GM08714 (cell line): ENCODE results near the gene TPRG1.

ENCODE experiments used
- H3K4me3 ChIP-seq: fragments of 200-500 bp; sonication (Bioruptor generic); 2 replicates; pipeline ENCODE4 v1.5.1; 2014; ENCODE audit warnings: mild to moderate bottlenecking, low read length, inconsistent platforms
- ZNF274 ChIP-seq: IDR thresholded peaks from 2 replicates; pipeline ENCODE4 v1.6.1; 2012; ENCODE audit warnings: mild to moderate bottlenecking, low read depth, low read length

Gene TPRG1

DNA sequence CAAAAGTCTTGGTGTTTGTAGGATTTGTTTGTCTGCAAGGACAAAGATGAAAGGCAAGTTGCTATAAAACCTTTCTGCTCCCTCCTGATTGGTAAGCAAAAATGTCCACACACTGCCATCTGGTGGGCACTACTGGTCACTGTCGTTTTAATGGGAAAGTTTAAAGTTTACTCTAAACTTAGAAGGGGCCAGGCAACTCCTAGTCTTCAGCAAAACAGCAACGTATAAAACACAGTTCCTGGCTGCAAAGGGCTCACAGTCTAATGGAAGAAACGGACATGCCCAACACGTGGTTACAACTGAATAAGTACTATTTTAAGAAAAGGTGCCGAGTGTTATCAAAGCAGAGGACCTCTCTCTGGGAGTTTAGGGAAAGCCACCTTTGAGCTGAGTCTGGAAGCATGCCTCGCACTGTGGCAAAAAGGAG, 23.7 kb upstream of the TPRG1 start:
- no peak overlapping the region for H3K4me3 ChIP-seq
- no peak for TF ChIP-seq ZNF274

DNA sequence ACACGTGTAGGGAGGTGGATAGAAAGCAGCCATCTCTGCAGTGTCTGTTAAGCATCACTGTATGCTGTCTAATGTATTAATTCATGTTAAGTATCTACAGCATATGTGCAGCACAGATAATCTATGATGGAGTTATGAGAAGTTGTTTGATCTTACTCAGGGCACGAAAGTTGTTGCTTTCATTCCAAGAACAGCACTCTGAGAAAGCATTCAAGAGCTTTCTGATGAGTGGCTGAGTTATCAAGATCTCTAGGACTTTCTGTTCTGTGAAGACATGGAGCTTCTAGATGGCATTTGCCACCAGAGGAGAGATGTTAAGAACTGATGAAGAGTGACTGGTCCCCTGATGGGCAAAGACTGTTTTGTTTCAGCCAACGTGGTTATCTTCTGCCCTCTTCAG, 22.6 kb upstream of the TPRG1 start:
- no peak overlapping the region for H3K4me3 ChIP-seq
- TF ChIP-seq ZNF274, result no peak

DNA sequence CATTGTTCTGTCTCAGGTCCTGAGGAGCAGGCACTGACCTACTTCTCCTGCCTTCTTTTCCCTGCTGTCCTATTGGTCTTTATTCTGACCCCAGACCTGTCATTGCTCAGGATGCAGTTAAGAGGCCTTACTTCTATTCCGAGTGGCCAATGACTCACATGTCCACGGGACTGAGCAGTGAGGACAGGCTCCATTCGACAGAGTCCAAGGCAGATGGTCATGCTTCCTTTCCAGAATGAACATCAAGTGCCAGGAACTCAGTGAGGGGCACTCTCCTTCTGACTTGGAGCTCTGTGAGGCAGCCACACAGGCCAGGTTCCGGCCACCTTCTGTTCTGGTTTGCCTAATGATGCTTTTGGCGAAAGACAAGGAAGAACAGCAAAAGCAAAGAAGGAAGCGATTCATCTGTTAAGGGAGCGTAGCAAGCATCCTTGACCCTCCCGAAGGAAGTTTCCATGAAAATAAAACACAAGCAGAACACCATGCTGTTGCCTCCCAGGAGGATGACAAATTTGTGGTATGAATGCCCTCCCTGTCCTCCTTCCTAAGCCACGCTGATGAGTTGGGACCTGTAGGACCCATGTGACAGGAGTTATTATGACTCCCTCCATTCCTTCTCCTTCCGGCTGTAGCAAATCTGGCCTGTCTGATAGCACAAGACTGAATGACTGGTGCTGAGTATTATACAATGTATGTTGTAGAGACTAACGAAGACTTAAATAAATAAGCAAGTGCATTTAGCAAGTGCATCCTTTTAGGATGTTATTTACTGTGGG, 14.4 kb upstream of the TPRG1 start:
- H3K4me3 ChIP-seq, result no peak overlapping the region
- no peak for TF ChIP-seq ZNF274

DNA sequence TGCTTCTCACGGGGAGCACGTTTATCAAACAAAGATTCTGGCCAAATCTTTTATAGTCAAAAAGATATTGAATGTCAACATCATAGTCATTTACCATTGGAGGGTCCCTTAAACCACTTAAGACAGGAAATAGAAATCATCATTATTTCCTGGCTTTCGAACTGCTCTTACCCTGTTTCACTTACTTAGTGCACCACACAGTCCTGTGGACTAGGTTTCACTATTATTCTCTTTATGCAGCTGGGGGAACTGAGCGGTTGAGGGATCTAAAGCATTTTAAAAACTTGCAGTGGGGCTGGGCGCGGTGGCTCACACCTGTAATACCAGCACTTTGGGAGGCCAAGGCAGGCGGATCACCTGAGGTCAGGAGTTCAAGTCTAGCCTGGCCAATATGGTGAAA, 13.7 kb upstream of the TPRG1 start:
- H3K4me3 ChIP-seq, result no peak overlapping the region
- TF ChIP-seq ZNF274, result no peak

DNA sequence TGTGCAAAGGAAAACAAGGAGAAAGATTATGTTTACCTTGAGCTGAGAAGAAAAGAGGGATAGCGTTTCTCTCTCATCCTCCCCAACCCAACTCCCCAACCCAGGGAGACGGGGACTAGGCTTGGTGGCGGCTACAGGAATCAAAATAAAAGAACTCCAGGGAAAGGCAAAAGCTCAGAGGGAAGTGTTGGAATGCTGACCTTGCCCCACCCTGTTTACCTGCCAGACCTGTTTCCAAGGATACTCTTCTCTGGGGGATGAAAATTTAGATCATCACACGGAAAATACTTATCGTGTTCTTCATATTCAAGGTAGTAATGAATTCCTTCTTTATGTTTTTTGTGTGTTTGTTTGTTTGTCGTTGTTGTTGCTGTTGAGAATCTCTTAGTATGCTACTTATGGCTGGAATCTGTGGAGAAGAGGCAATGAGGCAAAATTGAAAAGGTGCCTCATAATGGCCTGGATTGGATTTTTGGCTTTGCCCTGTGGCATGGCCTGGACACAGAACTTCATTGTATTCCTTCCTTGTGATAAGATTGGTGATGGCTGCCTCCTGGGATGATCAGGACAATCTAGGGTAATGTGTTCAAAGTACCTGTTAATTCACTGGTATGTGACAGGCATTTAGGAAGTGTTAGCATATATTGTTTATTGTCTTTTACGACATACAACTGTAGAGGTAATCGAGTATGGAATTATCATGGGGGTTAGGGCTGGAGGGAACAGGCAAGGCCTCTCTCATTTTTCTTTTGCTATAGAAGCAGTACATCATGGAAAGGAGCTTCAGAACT, 11.1 kb upstream of the TPRG1 start:
- no peak for TF ChIP-seq ZNF274
- no peak overlapping the region for H3K4me3 ChIP-seq

DNA sequence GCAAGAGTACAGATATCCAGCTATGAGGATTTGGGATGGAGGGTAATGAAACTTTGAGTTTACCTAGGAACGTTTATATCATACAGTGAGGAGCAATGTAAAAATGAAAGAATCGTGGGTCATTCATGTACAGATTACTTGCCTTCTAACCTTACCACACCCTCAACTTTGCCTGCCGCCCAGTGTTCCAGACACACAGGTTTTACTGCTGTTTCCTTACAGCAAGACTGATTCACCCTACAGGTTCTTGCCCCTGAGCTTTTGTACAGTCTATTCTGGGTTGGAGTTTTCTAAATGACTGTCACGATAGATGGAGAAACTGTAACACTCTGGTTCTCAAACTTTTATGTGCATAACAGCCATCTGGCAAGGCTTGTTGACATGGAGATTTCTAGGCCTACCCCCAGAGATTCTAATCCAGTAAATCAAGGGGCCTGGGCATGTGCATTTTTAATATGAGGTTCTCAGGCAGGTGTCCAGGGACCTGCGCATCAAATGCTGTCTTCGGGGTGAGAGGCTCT, 6.6 kb upstream of the TPRG1 start:
- H3K4me3 ChIP-seq, result no peak overlapping the region
- TF ChIP-seq ZNF274, result no peak

DNA sequence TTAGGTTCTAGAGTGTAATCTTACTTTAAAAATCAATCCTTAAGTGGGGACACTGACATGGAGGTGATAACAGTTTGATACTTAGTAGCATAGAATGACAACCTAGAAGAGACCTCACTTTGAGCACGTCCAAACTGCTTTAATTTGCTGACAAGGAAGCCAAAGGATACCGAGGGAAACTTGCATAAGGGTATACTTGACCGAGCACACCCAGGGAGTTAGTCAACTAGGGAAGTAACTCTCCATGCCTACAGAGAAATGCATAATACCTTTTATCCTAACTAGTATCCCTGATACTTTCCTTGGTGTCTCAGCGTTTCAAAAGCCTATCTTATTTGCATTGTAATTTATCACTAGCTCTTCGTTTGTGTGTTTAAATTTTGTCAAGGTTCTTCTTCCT, 5.5 kb upstream of the TPRG1 start:
- TF ChIP-seq ZNF274, result no peak
- no peak overlapping the region for H3K4me3 ChIP-seq

DNA sequence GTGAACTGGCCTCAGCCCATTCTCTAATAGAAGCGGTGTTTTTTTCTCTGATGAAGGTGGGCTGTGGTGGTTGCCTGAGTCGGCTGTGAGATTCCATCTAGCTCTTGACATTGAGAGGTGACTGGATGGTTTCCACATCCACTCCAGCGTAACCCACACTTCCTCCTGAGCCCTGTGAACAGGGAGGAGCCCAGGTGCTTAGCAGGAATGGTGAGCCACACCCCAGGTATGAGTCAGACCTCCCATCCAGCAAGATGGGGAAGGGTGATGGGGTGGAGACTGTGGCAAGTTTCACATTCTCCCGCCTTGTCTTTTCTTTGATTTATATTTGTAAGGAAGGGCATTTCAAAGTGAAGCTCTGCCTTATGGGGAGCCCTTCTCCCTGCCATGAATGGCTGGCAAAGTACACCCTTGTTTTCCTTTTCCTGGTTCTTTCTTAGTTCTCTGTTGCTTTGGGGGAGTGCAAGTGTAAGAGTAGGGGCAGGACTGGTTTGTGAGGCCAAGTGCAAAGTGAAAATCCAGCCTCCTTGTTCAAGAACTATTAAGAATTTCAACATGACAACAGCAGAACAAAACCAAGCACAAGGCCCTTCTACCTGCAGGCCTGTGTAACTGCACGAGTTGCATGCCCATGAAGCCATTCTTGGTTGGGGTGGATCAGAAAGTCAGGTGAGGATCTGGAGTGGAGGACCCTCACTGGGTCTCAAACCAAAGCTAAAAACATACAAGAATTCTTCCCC, 4.6 kb upstream of the TPRG1 start:
- TF ChIP-seq ZNF274, result no peak
- no peak overlapping the region for H3K4me3 ChIP-seq

DNA sequence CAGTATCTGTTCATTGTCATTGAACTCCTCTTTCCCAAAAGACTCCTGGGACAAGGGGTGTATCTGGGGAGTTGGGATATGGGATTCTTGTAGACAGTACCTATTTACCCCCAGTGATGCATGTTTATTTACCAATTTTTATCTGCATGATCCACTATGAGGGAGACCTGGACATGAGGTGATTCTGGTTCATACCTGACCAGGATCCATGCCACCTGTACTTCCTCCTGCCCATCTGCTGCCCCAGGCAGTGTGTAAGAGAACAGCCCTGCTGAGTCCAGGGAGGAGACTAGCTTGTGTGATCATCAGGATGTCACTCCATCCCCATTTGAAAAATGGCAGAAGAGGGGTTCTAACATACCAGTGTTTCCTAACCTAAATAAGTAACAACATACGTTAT, 3.1 kb upstream of the TPRG1 start:
- TF ChIP-seq ZNF274, result no peak
- H3K4me3 ChIP-seq, result no peak overlapping the region

DNA sequence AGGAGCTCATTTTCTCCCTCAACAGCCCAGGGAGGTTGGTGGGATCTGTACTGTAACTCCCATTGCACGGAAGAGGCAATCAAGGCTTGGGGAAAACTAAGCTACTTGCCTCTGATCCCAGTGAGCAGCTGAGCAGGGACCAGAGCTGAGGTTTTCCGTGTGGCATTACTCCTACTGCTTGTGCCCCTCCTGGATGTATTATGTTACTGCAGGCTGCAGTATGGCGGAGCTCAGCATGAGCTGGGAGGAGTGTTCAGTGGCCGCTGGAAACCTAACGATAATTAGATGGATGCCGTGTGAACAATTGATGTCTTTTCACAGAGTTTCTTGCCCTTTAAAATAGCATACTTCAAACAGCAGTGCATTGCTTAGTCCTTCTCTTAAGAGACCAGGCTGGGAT, 2.0 kb upstream of the TPRG1 start:
- no peak overlapping the region for H3K4me3 ChIP-seq
- no peak for TF ChIP-seq ZNF274

DNA sequence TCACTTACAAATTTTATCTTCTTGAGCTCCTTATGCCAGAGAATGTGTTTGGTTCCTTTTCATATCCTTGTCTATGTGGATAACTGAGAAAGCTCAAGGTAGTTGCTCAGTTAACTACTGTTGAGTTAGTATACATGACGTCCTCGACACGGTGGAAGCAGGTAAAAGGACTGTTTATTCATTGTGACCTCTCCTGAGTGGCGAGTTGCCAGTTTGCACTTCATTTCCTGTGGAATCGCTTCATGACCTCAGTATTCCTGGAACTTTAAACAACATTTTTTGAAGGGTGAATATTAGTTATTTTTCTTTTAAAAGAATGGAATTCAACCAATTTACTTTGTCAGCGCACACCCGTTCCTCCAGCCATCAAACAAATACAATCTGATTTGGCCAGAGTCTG, 1.2 kb upstream of the TPRG1 start:
- TF ChIP-seq ZNF274, result no peak
- H3K4me3 ChIP-seq, result no peak overlapping the region

DNA sequence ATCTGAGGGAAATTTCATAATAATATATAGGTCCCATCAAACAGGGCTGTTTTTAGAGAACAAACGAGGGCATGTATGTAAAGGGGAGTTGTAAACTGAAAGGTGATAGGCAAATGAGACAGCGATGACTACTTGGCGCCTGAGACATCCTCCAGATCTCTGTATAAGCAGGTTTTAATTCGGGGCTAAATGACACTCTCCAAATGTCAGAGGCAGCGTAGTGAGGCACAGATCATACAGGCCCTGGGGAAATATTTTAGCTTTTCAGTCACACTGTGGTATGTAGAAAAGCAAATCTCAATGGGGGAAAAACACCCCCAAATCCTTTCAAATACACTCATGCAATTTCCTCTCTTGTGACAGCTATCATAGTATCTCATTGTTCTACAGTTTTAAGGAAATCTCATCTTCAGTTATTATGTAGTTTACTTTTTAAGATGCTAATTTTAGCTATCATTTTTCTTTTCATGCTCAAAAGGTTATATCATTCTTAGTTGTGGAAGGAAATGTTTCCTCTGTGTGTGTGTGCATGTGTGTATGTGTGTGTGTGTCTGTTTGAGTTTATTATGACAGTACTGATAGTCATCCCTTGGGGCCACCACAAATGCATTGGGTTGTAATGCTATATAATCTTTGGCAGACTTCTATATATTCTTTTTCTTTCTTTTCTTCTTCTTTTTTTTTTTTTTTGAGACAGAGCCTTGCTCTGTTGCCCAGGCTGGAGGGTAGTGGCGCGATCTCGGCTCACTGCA, 1.1 kb downstream of the TPRG1 start:
- no peak for TF ChIP-seq ZNF274
- H3K4me3 ChIP-seq, result no peak overlapping the region

DNA sequence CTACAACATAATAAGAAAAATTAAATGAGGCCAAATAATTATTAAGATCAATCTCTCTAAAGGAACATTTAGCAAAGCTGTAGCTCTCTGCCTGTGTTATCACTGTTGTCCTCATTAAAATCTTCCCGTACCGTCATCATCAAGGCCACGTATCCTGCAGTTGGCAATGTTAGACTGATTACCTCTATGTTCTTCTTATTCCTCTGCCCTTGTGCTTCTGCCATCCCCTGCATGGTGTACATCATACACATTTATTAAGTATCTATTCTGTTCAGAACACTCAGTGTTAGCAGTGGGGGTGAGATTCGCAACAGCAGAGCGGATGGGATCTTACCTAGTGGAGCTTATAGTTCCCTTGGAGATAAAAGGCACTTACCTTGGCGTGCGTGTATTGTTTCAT, 12.8 kb downstream of the TPRG1 start:
- no peak overlapping the region for H3K4me3 ChIP-seq
- TF ChIP-seq ZNF274, result no peak

DNA sequence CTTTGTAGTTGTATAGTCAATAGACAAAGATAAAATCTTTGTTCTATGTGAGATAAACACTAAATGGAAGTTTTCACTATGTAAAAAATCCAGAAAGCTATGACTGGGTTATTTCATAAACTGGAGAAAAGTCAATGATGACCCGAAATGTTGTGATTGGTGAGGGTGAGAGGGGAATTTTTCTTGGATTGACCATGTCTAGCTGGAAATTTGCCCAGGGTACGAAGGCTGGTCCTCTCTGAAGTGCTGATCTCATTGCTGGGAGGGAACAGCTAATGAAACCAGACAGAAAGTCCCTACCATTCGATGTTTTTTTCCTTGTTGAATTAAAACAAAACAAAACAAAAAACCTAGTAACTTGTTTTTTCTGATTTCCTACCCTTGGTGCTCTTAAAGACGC, 14.3 kb downstream of the TPRG1 start:
- H3K4me3 ChIP-seq, result no peak overlapping the region
- TF ChIP-seq ZNF274, result no peak
